Measurements from ENCODE around the gene FAM193A.

Gene FAM193A

GRCh38 chr4:2742823-2743517 is 206.5 kb downstream of the FAM193A start:
- no peak for TF ChIP-seq TAF1 (IDR thresholded peaks at IDR 0.05; ENCODE audit: borderline replicate concordance, insufficient read depth, low read length)
- TF ChIP-seq FOXP2 (optimal IDR thresholded peaks at IDR 0.05; ENCODE audit: borderline replicate concordance, extremely low read depth, extremely low read length, insufficient read depth) = no peak
- no peak for TF ChIP-seq POLR2AphosphoS5 (IDR thresholded peaks at IDR 0.05; ENCODE audit: low read depth, low read length)
- no peak for TF ChIP-seq REST (IDR thresholded peaks at IDR 0.05; ENCODE audit: insufficient read depth in 1 of 2, low read depth in 2 of 2, low read length in 2 of 2)
- no peak for TF ChIP-seq SIN3A (IDR thresholded peaks at IDR 0.05; ENCODE audit: borderline replicate concordance, insufficient read depth, low read length)

DNA sequence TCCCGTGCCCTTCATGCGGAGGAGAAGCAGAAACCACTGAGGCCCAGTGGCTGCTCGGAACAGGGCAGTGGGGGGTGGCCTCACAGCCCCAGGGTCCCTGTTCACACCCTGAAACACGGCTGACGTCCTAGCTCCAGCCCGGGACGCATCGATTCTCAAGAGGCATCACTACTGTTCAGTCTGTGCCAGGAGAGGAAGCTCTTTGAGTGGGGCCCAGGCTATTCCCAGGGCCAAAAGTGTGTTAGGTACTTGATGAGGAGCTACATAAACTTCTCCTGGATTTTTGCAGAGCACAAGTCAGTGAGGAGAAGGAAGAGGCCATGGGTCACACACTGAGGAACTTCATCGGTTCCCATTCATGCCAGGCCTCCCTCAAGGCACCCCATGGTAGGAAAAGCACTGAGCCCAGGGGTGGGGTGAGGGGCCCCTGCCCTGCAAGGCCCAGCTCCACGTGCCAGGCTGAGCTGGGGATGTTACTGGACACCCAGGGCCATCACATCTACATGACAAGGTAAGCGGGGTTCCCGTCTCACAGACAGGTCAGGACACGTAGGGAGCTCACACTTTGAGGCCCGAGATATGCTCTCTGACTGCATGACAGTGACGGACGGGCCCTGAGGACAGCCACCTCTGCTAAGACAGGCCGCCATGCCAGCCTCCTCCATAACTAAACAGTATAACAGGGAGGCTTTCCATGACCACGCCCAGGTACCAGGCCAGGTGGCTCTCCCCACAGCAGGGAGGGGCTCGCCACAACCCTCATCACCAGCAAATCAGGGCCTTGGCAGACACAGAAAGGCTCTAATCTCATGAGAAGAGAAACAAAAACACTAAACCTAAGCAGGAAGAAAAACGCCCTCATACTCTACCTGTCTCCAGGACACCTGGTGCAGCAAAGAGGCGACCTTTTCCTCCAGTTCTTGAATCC is 207.3 kb downstream of the FAM193A start:
- TF ChIP-seq FOXP2 (optimal IDR thresholded peaks at IDR 0.05; ENCODE audit: borderline replicate concordance, extremely low read depth, extremely low read length, insufficient read depth) (no peak), REST (IDR thresholded peaks at IDR 0.05; ENCODE audit: insufficient read depth in 1 of 2, low read depth in 2 of 2, low read length in 2 of 2) (no peak), POLR2AphosphoS5 (IDR thresholded peaks at IDR 0.05; ENCODE audit: low read depth, low read length) (no peak), SIN3A (IDR thresholded peaks at IDR 0.05; ENCODE audit: borderline replicate concordance, insufficient read depth, low read length) (no peak), TAF1 (IDR thresholded peaks at IDR 0.05; ENCODE audit: borderline replicate concordance, insufficient read depth, low read length) (no peak)

DNA sequence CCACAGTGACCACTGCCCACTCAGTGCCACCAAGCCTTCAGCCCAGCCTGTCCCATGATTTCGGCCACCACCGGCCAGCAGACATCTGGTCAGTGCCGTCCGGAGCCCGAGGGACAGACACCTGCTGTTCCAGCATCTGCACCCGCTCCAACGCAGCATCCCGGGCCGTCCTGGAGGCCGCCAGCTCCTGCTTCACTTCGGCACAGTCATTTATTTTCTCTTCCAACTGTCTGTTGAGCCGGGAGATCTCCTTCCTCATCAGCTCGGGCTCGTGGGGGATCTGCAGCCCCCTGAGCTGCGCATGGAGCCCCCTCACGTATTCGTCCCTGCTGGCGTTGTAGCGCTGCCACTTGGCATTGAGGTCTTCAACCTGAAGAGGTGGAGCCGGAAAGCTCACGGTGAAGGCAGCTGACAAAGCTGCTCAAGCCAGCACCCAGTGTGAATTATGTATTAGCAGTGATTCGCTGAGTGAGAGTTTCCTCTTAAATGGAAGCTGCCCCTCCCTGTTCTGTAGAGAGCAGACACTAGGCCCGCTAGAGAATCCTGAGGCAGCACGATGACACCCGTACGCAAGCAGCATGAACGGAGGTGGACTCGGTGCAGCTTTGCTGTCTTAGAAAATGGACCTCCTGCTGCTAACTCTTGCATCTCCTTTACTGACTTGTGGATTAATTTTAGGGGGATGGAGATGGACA is 208.3 kb downstream of the FAM193A start:
- TF ChIP-seq REST (IDR thresholded peaks at IDR 0.05; ENCODE audit: insufficient read depth in 1 of 2, low read depth in 2 of 2, low read length in 2 of 2) (no peak), TAF1 (IDR thresholded peaks at IDR 0.05; ENCODE audit: borderline replicate concordance, insufficient read depth, low read length) (no peak), FOXP2 (optimal IDR thresholded peaks at IDR 0.05; ENCODE audit: borderline replicate concordance, extremely low read depth, extremely low read length, insufficient read depth) (no peak), SIN3A (IDR thresholded peaks at IDR 0.05; ENCODE audit: borderline replicate concordance, insufficient read depth, low read length) (no peak), POLR2AphosphoS5 (IDR thresholded peaks at IDR 0.05; ENCODE audit: low read depth, low read length) (no peak)

DNA sequence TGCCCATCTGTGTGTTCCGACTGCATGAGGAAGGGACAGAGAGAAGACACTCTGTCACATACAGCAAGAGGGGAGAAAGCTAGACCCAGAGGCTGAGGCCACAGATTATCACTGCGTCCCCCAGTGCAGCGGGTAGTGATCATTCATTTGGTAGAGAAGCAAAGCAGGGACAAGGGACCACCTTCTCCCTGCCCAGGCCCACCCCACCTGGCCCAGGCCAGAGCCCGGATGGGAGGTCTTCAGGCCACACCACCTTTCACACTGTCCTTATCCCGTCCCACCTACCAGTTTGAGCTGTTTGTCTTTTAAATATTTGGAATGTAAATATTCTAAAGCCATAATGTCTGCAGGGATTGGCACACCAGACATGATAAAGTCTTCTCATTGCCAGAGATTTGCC is 209.1 kb downstream of the FAM193A start:
- TF ChIP-seq TAF1 (IDR thresholded peaks at IDR 0.05; ENCODE audit: borderline replicate concordance, insufficient read depth, low read length) (no peak), POLR2AphosphoS5 (IDR thresholded peaks at IDR 0.05; ENCODE audit: low read depth, low read length) (no peak)
